Fibroblast of the aortic adventitia (primary cell): ENCODE measurements around the gene DHRS1. TPM values are rescaled to one million over a fixed set of nuclear protein-coding genes. Genes with fewer than 3 reads are reported as not detected.
A peak's percentile ranks its signal among the peaks of the same experiment; 100 is the strongest.

Experiments
- DNase-seq: peaks from one replicate; pipeline ENCODE4 v3.0.0-alpha.2; 2010; ENCODE audit warnings: low read depth
- H3K4me3 ChIP-seq: 2 replicates; pipeline ENCODE4 v1.5.1; 2011; ENCODE audit warnings: low read depth, mild to moderate bottlenecking, control low read depth, low read length, moderate library complexity
- CTCF ChIP-seq: IDR thresholded peaks from 2 replicates; pipeline ENCODE4 v1.5.1; 2011; ENCODE audit warnings: mild to moderate bottlenecking, low read length, control low read depth, inconsistent platforms; ENCODE audit not compliant: insufficient read depth
- total RNA-seq: library from RNA; depleted of rRNA; stranded (reverse); fragments of >200 nt; gene quantifications from 2 replicates; pipeline ENCODE4 v1.2.3, GENCODE V29; 2012; ENCODE audit warnings: low replicate concordance

DHRS1 gene
- total RNA-seq, 1 donor: 20.7 TPM

DNA sequence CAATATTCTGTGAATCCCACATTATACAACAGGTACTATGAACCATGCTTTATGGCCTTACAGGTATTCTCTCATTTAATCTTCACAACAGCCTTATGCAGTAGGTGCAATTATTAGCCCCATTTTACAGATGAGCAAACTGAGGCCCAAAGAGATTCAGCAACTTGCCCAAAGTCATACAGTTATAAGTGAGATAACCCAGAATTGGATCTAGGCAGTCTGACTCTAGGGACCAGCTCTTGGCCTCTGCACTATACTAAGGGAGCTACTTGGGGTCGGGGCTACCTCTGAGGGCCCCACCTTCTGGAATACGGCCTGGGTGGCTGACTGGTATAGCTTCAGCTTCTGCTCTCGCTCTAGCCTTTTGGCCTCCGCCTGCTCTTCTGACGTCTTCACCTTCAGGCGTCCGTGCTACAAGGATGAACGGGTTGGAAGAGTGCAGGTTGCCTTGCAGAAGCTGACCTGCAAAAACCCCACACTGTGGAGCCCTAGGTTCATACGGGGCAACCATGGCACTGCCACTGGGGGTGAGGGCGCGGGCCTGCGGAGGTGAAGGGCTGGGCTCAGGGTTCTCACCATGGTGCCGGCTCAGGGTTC lies 28.9 kb downstream of the DHRS1 start:
- H3K4me3 ChIP-seq: peak overlapping the region; percentile 97
- DNase-seq: no peak
- no peak for TF ChIP-seq CTCF

- TF ChIP-seq CTCF: no peak
- H3K4me3 ChIP-seq: no peak overlapping the region
- DNase-seq: no peak
These were observed 29.6 kb downstream of the DHRS1 start for GRCh38 chr14:24269910-24270536.

- no peak for TF ChIP-seq CTCF
These were observed 30.2 kb downstream of the DHRS1 start for GRCh38 chr14:24269368-24269767.

GRCh38 chr14:24268225-24268624 lies 31.4 kb downstream of the DHRS1 start:
- DNase-seq: no peak
- no peak overlapping the region for H3K4me3 ChIP-seq
- no peak for TF ChIP-seq CTCF

More at GRCh38 chr14:24269368-24269767, 30.2 kb downstream of the DHRS1 start:
- DNase-seq: no peak
- H3K4me3 ChIP-seq: no peak overlapping the region

GRCh38 chr14:24267516-24267915 lies 32.1 kb downstream of the DHRS1 start:
- H3K4me3 ChIP-seq: no peak overlapping the region
- no peak for DNase-seq
- TF ChIP-seq CTCF: no peak

DNA sequence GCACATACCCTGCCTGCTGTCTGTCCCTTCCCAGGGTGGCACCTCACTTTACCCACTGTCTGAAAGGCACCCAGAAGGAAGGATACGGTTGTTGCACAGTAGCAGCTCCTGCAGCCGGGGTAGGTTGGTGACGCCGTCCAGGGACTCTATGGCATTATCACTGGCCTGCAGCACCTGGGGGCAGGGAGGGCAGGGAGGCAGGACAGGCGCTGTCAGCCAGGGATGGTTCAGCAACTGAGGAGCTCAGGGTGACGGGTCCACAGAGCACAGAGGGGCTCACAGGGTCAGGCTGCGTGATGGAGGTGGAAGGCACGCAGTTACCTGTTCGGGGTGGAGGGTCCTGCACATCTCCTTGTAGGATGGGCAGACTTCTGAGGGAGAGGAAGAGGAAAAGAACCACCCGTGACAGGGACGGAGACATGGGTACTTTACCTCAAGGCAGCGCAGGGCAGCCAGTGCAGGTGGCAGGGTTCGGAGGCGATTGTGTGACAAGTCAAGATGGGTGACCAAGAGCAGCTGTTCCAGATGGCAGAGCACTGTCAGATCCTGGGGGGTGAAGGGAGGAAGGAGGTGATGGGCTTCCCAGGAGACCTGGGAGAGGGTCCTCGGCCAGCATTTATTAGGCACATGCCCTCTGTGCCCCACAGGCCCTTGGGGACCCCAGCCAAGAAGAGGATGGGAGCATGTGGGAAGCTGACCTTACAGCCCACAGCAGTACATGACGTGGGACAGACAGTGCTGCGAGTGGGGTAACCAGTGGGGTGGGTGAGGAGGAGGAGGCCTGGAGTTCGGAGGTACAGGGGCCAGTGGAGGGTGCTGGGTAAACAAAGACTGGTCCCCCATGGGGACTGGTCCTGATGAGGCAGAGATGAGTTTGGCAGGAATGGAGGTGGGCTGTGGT lies 33.0 kb downstream of the DHRS1 start:
- DNase-seq: no peak
- TF ChIP-seq CTCF: no peak

More for the DNA sequence above, 33.0 kb downstream of the DHRS1 start:
- no peak overlapping the region for H3K4me3 ChIP-seq
